Measurements from ENCODE around the gene PHLDA1.

- TF ChIP-seq CTCF (conservative IDR thresholded peaks at IDR 0.05) (no peak), ZFX (IDR thresholded peaks at IDR 0.05) (no peak)
Measured at GRCh38 chr12:76018672-76019071, 12.9 kb downstream of the PHLDA1 start.
